ENCODE data around the gene TUBA4A. TPM values are rescaled to one million over a fixed set of nuclear protein-coding genes. Genes with fewer than 3 reads are reported as not detected.

TUBA4A gene
- total and polyA plus RNA-seq, 10 of the 15 experiments (the other 5 are each of a cell fraction or from before 2014, with no cell fraction given) = 58.2 to 325 (median 134) TPM

DNA sequence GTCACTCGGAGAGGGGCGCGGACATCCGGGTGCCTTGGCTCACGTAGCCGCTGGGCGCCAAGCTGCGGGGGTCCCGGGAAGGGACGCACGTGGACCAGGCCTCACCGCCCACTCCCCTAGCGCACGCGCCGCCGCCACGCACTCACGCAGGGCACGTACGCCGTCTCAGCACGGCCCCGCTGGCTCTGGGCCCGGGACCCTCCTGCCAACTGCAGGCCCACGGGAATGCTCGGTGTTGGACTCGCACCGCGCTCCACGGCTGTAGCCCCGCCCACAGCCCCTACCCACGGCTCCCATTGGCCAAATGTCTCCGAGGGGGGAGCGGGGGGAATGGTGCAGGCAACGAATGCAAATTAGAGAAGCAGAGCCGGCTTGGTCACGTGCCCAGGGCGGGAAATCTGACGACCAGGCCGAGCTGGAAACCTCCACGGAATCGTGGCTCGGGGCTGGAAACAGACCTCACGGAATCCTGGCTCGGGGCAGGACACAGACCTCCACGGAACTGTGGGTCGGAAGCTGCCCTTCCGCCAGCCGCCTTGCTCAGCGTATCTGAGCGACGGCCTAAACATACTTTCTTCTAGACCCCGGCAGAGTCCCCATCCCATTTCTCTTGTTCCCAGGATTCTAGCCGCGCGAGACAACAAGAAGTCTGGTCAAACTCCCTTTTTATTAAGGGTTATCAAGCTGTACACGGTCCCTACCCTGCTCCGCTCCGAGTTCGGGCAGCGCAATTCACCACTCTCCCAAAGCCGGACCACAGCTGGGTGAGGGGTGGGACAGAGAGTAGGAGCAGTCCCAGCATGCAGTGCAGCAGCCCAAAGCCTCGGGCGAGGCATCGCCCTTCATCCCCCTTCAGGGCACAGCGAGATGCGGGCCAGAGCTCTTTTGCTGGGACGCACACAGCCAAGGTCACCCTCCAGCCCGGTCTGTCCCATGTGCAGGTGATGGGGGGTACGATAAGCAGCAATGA, 34.7 kb downstream of the TUBA4A start, which contains the start of gene ABCB6 (continued):
- TF ChIP-seq, protein P1, sequence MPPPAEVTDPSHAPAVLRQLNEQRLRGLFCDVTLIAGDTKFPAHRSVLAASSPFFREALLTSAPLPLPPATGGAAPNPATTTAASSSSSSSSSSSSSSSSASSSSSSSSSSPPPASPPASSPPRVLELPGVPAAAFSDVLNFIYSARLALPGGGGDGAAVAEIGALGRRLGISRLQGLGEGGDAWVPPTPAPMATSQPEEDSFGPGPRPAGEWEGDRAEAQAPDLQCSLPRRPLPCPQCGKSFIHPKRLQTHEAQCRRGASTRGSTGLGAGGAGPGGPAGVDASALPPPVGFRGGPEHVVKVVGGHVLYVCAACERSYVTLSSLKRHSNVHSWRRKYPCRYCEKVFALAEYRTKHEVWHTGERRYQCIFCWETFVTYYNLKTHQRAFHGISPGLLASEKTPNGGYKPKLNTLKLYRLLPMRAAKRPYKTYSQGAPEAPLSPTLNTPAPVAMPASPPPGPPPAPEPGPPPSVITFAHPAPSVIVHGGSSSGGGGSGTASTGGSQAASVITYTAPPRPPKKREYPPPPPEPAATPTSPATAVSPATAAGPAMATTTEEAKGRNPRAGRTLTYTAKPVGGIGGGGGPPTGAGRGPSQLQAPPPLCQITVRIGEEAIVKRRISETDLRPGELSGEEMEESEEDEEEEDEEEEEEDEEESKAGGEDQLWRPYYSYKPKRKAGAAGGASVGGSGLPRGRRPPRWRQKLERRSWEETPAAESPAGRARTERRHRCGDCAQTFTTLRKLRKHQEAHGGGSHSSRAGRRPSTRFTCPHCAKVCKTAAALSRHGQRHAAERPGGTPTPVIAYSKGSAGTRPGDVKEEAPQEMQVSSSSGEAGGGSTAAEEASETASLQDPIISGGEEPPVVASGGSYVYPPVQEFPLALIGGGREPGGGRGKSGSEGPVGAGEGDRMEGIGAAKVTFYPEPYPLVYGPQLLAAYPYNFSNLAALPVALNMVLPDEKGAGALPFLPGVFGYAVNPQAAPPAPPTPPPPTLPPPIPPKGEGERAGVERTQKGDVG (CRISPR knock-in tag; IDR thresholded peaks at IDR 0.05) = no peak
- TF ChIP-seq SMARCA5 (IDR thresholded peaks at IDR 0.05) = peak; percentile 49
- TF ChIP-seq NR2C2 (IDR thresholded peaks at IDR 0.05; ENCODE audit: borderline replicate concordance, control insufficient read depth, insufficient read length, low read depth) = no peak
- TF ChIP-seq YBX1 (IDR thresholded peaks at IDR 0.05) = no peak
- no peak for TF ChIP-seq CEBPB (IDR thresholded peaks at IDR 0.05; ENCODE audit: borderline replicate concordance in 1 of 2, low read depth in 2 of 2, low read length in 2 of 2)
- TF ChIP-seq BCLAF1 (IDR thresholded peaks at IDR 0.05) = no peak
- TF ChIP-seq FOXK2 (IDR thresholded peaks at IDR 0.05) = 0 out of 2 replicates have a peak, but pooled peaks have one; percentile 5
- peak; percentile 96 for TF ChIP-seq RAD51 (IDR thresholded peaks at IDR 0.05)
- TF ChIP-seq PAX5 (IDR thresholded peaks at IDR 0.05; ENCODE audit: borderline replicate concordance, low read depth, low read length) = no peak
- TF ChIP-seq CBFB (IDR thresholded peaks at IDR 0.05; ENCODE audit: low read depth) = 0 out of 2 replicates have a peak, but pooled peaks have one; percentile 22
- peak; percentile 88 for TF ChIP-seq POLR2AphosphoS5 (IDR thresholded peaks at IDR 0.05; ENCODE audit: low read length)
- no peak for TF ChIP-seq JUND (IDR thresholded peaks at IDR 0.05; ENCODE audit: low read depth, low read length)
- peak; percentile 34; the same call in 1 of the 2 replicates for TF ChIP-seq YY1 (IDR thresholded peaks at IDR 0.05; ENCODE audit: low read depth, low read length)
- no peak for TF ChIP-seq NFIC (IDR thresholded peaks at IDR 0.05; ENCODE audit: low read depth, low read length)
- TF ChIP-seq, protein P2, sequence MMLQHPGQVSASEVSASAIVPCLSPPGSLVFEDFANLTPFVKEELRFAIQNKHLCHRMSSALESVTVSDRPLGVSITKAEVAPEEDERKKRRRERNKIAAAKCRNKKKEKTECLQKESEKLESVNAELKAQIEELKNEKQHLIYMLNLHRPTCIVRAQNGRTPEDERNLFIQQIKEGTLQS (IDR thresholded peaks at IDR 0.05; ENCODE audit: borderline replicate concordance, extremely low read depth, low read depth, low read length) = peak; percentile 78; the same call in 1 of the 2 replicates
- TF ChIP-seq POLR2AphosphoS2 (IDR thresholded peaks at IDR 0.05; ENCODE audit: low read depth, low read length) = peak; percentile 91
- no peak for TF ChIP-seq IRF4 (IDR thresholded peaks at IDR 0.05; ENCODE audit: low read depth, low read length)
- TF ChIP-seq CREM (IDR thresholded peaks at IDR 0.05; ENCODE audit: low read depth) = 0 out of 2 replicates have a peak, but pooled peaks have one; percentile 29
- TF ChIP-seq DPF2 (IDR thresholded peaks at IDR 0.05) = 0 out of 2 replicates have a peak, but pooled peaks have one; percentile 55
- no peak for TF ChIP-seq ASH2L (IDR thresholded peaks at IDR 0.05; ENCODE audit: borderline replicate concordance, low read depth)
- no peak for TF ChIP-seq TARDBP (IDR thresholded peaks at IDR 0.05; ENCODE audit: borderline replicate concordance)
- peak; percentile 95 for TF ChIP-seq LARP7 (IDR thresholded peaks at IDR 0.05)
- TF ChIP-seq SUZ12 (IDR thresholded peaks at IDR 0.05; ENCODE audit: unreplicated experiment) = no peak
- TF ChIP-seq BHLHE40 (IDR thresholded peaks at IDR 0.05; ENCODE audit: borderline replicate concordance in 1 of 2, low read depth in 2 of 2, low read length in 1 of 2) = peak; percentile 92 to 97

Measured in GM12878 (cell line).